HG03064 (cell line): ENCODE measurements around the gene CACNA1D.

ENCODE experiments used
- ATAC-seq: cut with Tn5 transposase; IDR thresholded peaks from one replicate; pipeline ENCODE4 v1.9.1; 2021; ENCODE audit warnings: low read depth; ENCODE audit not compliant: unreplicated experiment

The CACNA1D gene

GRCh38 chr3:53524566-53524965 lies 30.2 kb downstream of the CACNA1D start:
- ATAC-seq, result no peak

GRCh38 chr3:53525765-53526703 lies 31.6 kb downstream of the CACNA1D start:
- no peak for ATAC-seq

- ATAC-seq, result no peak
Measured at GRCh38 chr3:53526704-53527055, 32.3 kb downstream of the CACNA1D start.

- no peak for ATAC-seq
Measured at GRCh38 chr3:53530205-53530604, 35.8 kb downstream of the CACNA1D start.

GRCh38 chr3:53531749-53532148 lies 37.3 kb downstream of the CACNA1D start:
- ATAC-seq, result no peak

- ATAC-seq, result no peak
Measured at GRCh38 chr3:53533472-53533871, 39.1 kb downstream of the CACNA1D start.

- ATAC-seq, result no peak
Measured at GRCh38 chr3:53534216-53534615, 39.8 kb downstream of the CACNA1D start.

GRCh38 chr3:53534676-53535400 lies 40.4 kb downstream of the CACNA1D start:
- no peak for ATAC-seq

GRCh38 chr3:53536282-53536681 lies 41.9 kb downstream of the CACNA1D start:
- ATAC-seq, result no peak

GRCh38 chr3:53544357-53544756 lies 49.9 kb downstream of the CACNA1D start:
- no peak for ATAC-seq

GRCh38 chr3:53545310-53545995 lies 51.0 kb downstream of the CACNA1D start:
- no peak for ATAC-seq

- no peak for ATAC-seq
Measured at GRCh38 chr3:53545996-53546359, 51.6 kb downstream of the CACNA1D start.

- ATAC-seq, result no peak
Measured at GRCh38 chr3:53547327-53547726, 52.9 kb downstream of the CACNA1D start.

GRCh38 chr3:53550005-53550620 lies 55.7 kb downstream of the CACNA1D start:
- no peak for ATAC-seq

- no peak for ATAC-seq
Measured at GRCh38 chr3:53551324-53551723, 56.9 kb downstream of the CACNA1D start.

- no peak for ATAC-seq
Measured at GRCh38 chr3:53552730-53553129, 58.3 kb downstream of the CACNA1D start.

GRCh38 chr3:53553200-53553599 lies 58.8 kb downstream of the CACNA1D start:
- ATAC-seq, result no peak

- ATAC-seq, result peak; percentile 84
Measured at GRCh38 chr3:53554559-53555067, 60.2 kb downstream of the CACNA1D start.

- peak; percentile 62 for ATAC-seq
Measured at GRCh38 chr3:53555068-53555588, 60.7 kb downstream of the CACNA1D start.

- no peak for ATAC-seq
Measured at GRCh38 chr3:53566461-53567145, 72.2 kb downstream of the CACNA1D start.
